Mesendoderm (in vitro differentiated cells): ENCODE measurements around the gene MIA3.

Experiments
- DNase-seq: peaks from one replicate; pipeline ENCODE4 v3.0.0; 2013
- H2AK5ac ChIP-seq: 2 replicates; pipeline ENCODE4 v1.6.1; 2013; ENCODE audit warnings: low read length, inconsistent platforms
- H2BK120ac ChIP-seq: 2 replicates; pipeline ENCODE4 v1.6.1; 2013; ENCODE audit warnings: low read depth, mild to moderate bottlenecking, low read length, moderate library complexity, mixed read lengths
- H2BK15ac ChIP-seq: replicated peaks from 2 replicates; pipeline ENCODE4 v1.6.1; 2013; ENCODE audit warnings: low read depth, mild to moderate bottlenecking, moderate library complexity
- H2BK5ac ChIP-seq: 2 replicates; pipeline ENCODE4 v1.6.1; 2013; ENCODE audit warnings: low read length, inconsistent platforms
- H3K18ac ChIP-seq: 2 replicates; pipeline ENCODE4 v1.6.1; 2013; ENCODE audit warnings: mild to moderate bottlenecking, low read length, mixed read lengths
- H3K23ac ChIP-seq: one replicate; pipeline ENCODE4 v1.6.1; 2013; ENCODE audit warnings: low read length
- H3K27ac ChIP-seq: 2 replicates; pipeline ENCODE4 v1.5.1; 2013; ENCODE audit warnings: low read depth, mild to moderate bottlenecking, inconsistent platforms, low read length, moderate library complexity
- H3K27me3 ChIP-seq: 2 replicates; pipeline ENCODE4 v1.6.1; 2013; ENCODE audit warnings: low read length, control low read depth, mild to moderate bottlenecking, inconsistent platforms; ENCODE audit not compliant: insufficient read depth, poor library complexity
- H3K36me3 ChIP-seq: 2 replicates; pipeline ENCODE4 v1.6.1; 2013; ENCODE audit warnings: low read length, inconsistent platforms; ENCODE audit not compliant: control insufficient read depth, insufficient read depth
- H3K4ac ChIP-seq: one replicate; pipeline ENCODE4 v1.6.1; 2013; ENCODE audit warnings: low read depth, mild to moderate bottlenecking, low read length, moderate library complexity
- H3K4me1 ChIP-seq: 2 replicates; pipeline ENCODE4 v1.6.1; 2013; ENCODE audit warnings: low read depth, low read length, inconsistent platforms; ENCODE audit not compliant: control insufficient read depth
- H3K4me2 ChIP-seq: 2 replicates; pipeline ENCODE4 v1.6.1; 2013; ENCODE audit warnings: low read length
- H3K4me3 ChIP-seq: 2 replicates; pipeline ENCODE4 v1.5.1; 2013; ENCODE audit warnings: mild to moderate bottlenecking, low read length
- H3K56ac ChIP-seq: one replicate; pipeline ENCODE4 v1.6.1; 2013; ENCODE audit warnings: low read length
- H3K79me1 ChIP-seq: 2 replicates; pipeline ENCODE4 v1.6.1; 2013; ENCODE audit warnings: low read length, inconsistent platforms
- H3K79me2 ChIP-seq: 2 replicates; pipeline ENCODE4 v1.6.1; 2013; ENCODE audit warnings: mild to moderate bottlenecking, low read length; ENCODE audit not compliant: control insufficient read depth, insufficient read depth
- H3K9ac ChIP-seq: 2 replicates; pipeline ENCODE4 v1.6.1; 2013; ENCODE audit warnings: low read length, inconsistent platforms
- H4K5ac ChIP-seq: one replicate; pipeline ENCODE4 v1.6.1; 2013; ENCODE audit warnings: low read length
- H4K8ac ChIP-seq: one replicate; pipeline ENCODE4 v1.6.1; 2013; ENCODE audit warnings: low read depth, mild to moderate bottlenecking, control low read depth, low read length, moderate library complexity
- WGBS: extraction: QIAGEN DNeasy Blood & Tissue Kit; methylation state at CpG from one replicate; pipeline ENCODE4 v1.1.7; 2013; ENCODE audit warnings: low lambda C conversion rate, missing lambda C conversion rate; ENCODE audit not compliant: insufficient coverage; ENCODE audit errors: extremely low coverage; 5-methylcytosine and 5-hydroxymethylcytosine counted together

Gene MIA3

GRCh38 chr1:222697203-222697602 is 79.3 kb downstream of the MIA3 start:
- H3K79me2 ChIP-seq: no peaks in the 10 kb centered on the region
- H3K4me1 ChIP-seq: no peaks in the 10 kb centered on the region
- no peak overlapping the region for H2AK5ac ChIP-seq
- H3K79me1 ChIP-seq: no peaks in the 10 kb centered on the region
- no peak overlapping the region for H2BK15ac ChIP-seq
- H3K27me3 ChIP-seq: no peaks in the 10 kb centered on the region
- no peak overlapping the region for H3K4ac ChIP-seq
- WGBS: no CpG with 5 or more reads among the region's 2 CpGs
- no peak overlapping the region for H2BK5ac ChIP-seq
- H3K56ac ChIP-seq: no peak overlapping the region
- H4K8ac ChIP-seq: no peak overlapping the region
- no peak for DNase-seq
- H4K5ac ChIP-seq: no peak overlapping the region
- no peak overlapping the region for H3K18ac ChIP-seq
- H3K4me2 ChIP-seq: no peak overlapping the region
- H3K23ac ChIP-seq: no peak overlapping the region
- H3K27ac ChIP-seq: no peak overlapping the region
- H3K36me3 ChIP-seq: no peaks in the 10 kb centered on the region
- no peak overlapping the region for H3K9ac ChIP-seq
- H3K4me3 ChIP-seq: no peak overlapping the region
- H2BK120ac ChIP-seq: no peak overlapping the region

DNA sequence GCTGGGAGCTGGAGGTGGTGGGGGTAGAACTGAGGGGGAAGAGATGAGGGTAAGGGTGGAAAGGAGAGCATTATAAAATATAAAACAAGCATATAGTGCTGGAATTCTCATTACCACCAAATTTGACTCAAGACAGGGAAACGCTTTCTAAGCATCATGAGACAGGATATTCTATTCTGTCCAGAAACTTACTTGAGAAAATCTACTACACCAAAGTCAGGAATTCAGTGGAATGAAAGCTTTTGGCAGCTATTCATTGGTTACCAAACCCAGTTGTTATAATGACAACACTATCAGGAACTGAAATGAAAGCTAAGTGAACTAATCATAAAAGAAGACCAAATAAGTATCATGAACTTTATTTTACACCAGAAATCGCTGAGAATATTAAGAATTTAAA is 79.9 kb downstream of the MIA3 start:
- no peaks in the 10 kb centered on the region for H3K36me3 ChIP-seq
- H3K79me1 ChIP-seq: no peaks in the 10 kb centered on the region
- no peak overlapping the region for H2BK5ac ChIP-seq
- no peak overlapping the region for H3K9ac ChIP-seq
- H3K23ac ChIP-seq: no peak overlapping the region
- no peak overlapping the region for H3K27ac ChIP-seq
- no peak overlapping the region for H3K56ac ChIP-seq
- no peak overlapping the region for H2BK120ac ChIP-seq
- no peaks in the 10 kb centered on the region for H3K79me2 ChIP-seq
- no peaks in the 10 kb centered on the region for H3K27me3 ChIP-seq
- H4K5ac ChIP-seq: no peak overlapping the region
- no peaks in the 10 kb centered on the region for H3K4me1 ChIP-seq
- no peak overlapping the region for H3K4ac ChIP-seq
- no CpG with 5 or more reads among the region's 2 CpGs for WGBS
- no peak overlapping the region for H3K4me3 ChIP-seq
- no peak for DNase-seq
- H3K18ac ChIP-seq: no peak overlapping the region
- H2BK15ac ChIP-seq: no peak overlapping the region
- H2AK5ac ChIP-seq: no peak overlapping the region
- H4K8ac ChIP-seq: no peak overlapping the region
- H3K4me2 ChIP-seq: no peak overlapping the region

- no peak overlapping the region for H3K4me3 ChIP-seq
- no peak overlapping the region for H3K27ac ChIP-seq
- no peaks in the 10 kb centered on the region for H3K79me1 ChIP-seq
- no peak overlapping the region for H4K5ac ChIP-seq
- peaks cover 16% of the 10 kb centered on the region for H3K79me2 ChIP-seq
- H2AK5ac ChIP-seq: no peak overlapping the region
- H3K4ac ChIP-seq: no peak overlapping the region
- no peak overlapping the region for H4K8ac ChIP-seq
- WGBS: no CpG with 5 or more reads among the region's 4 CpGs
- H3K27me3 ChIP-seq: no peaks in the 10 kb centered on the region
- no peaks in the 10 kb centered on the region for H3K36me3 ChIP-seq
- H2BK120ac ChIP-seq: no peak overlapping the region
- no peak overlapping the region for H3K56ac ChIP-seq
- no peak overlapping the region for H3K23ac ChIP-seq
- no peak overlapping the region for H2BK5ac ChIP-seq
- no peak overlapping the region for H3K18ac ChIP-seq
- DNase-seq: peak; percentile 18
- no peak overlapping the region for H3K9ac ChIP-seq
- no peaks in the 10 kb centered on the region for H3K4me1 ChIP-seq
- no peak overlapping the region for H2BK15ac ChIP-seq
- H3K4me2 ChIP-seq: no peak overlapping the region
These were observed 84.3 kb downstream of the MIA3 start for GRCh38 chr1:222702210-222702609.

DNA sequence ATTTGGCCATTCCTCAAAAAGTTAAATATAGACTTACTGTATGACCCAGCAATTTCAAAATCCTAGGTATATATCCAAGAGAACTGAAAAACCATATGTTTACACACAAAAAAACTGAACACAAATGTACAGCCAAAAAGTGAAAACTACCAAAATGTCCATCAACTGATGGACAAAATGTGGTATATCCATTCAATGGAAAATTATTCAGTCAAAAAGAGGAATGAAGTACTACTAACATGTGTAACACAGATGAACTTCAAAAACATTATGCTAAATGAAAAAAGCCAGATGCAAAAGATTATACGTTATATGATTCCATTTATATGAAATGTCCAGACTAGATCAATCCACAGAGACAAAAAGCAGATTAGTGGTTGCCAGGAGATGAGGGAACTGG is 86.4 kb downstream of the MIA3 start:
- Histone ChIP-seq H3K79me2 (peaks cover 29% of the 10 kb centered on the region), H3K23ac (no peak overlapping the region), H3K27me3 (no peaks in the 10 kb centered on the region), H3K4me2 (no peak overlapping the region), H2BK5ac (no peak overlapping the region), H3K4ac (no peak overlapping the region), H3K18ac (no peak overlapping the region), H3K4me1 (no peaks in the 10 kb centered on the region), H2BK120ac (no peak overlapping the region), H2AK5ac (no peak overlapping the region), H3K36me3 (no peaks in the 10 kb centered on the region), H4K5ac (no peak overlapping the region), H3K4me3 (no peak overlapping the region), H3K9ac (no peak overlapping the region), H4K8ac (no peak overlapping the region), H3K56ac (no peak overlapping the region), H3K79me1 (no peaks in the 10 kb centered on the region), H3K27ac (no peak overlapping the region), H2BK15ac (no peak overlapping the region)
- WGBS: no CpG with 5 or more reads among the region's 1 CpG
- no peak for DNase-seq

GRCh38 chr1:222706815-222707214 is 88.9 kb downstream of the MIA3 start:
- H3K4ac ChIP-seq: no peak overlapping the region
- H4K8ac ChIP-seq: no peak overlapping the region
- H3K4me2 ChIP-seq: no peak overlapping the region
- no peak overlapping the region for H2BK15ac ChIP-seq
- H3K4me3 ChIP-seq: no peak overlapping the region
- no peak overlapping the region for H4K5ac ChIP-seq
- H3K79me1 ChIP-seq: peaks cover 4% of the 10 kb centered on the region
- no CpG with 5 or more reads among the region's 4 CpGs for WGBS
- H2BK120ac ChIP-seq: no peak overlapping the region
- H3K4me1 ChIP-seq: peaks cover 1% of the 10 kb centered on the region
- peaks cover 51% of the 10 kb centered on the region for H3K79me2 ChIP-seq
- no peak for DNase-seq
- H2AK5ac ChIP-seq: no peak overlapping the region
- H3K56ac ChIP-seq: no peak overlapping the region
- no peak overlapping the region for H3K27ac ChIP-seq
- H3K18ac ChIP-seq: no peak overlapping the region
- H3K9ac ChIP-seq: no peak overlapping the region
- no peak overlapping the region for H2BK5ac ChIP-seq
- H3K36me3 ChIP-seq: no peaks in the 10 kb centered on the region
- no peak overlapping the region for H3K23ac ChIP-seq
- H3K27me3 ChIP-seq: no peaks in the 10 kb centered on the region

- H3K4me2 ChIP-seq: no peak overlapping the region
- WGBS: no CpG with 5 or more reads among the region's 5 CpGs
- H3K4me1 ChIP-seq: peaks cover 1% of the 10 kb centered on the region
- peaks cover 4% of the 10 kb centered on the region for H3K79me1 ChIP-seq
- DNase-seq: no peak
- H2BK5ac ChIP-seq: no peak overlapping the region
- no peak overlapping the region for H4K5ac ChIP-seq
- H3K36me3 ChIP-seq: no peaks in the 10 kb centered on the region
- H3K27me3 ChIP-seq: no peaks in the 10 kb centered on the region
- no peak overlapping the region for H3K27ac ChIP-seq
- no peak overlapping the region for H3K4me3 ChIP-seq
- no peak overlapping the region for H3K23ac ChIP-seq
- H2AK5ac ChIP-seq: no peak overlapping the region
- H3K4ac ChIP-seq: no peak overlapping the region
- no peak overlapping the region for H3K18ac ChIP-seq
- H2BK15ac ChIP-seq: no peak overlapping the region
- H3K79me2 ChIP-seq: peaks cover 49% of the 10 kb centered on the region
- no peak overlapping the region for H4K8ac ChIP-seq
- no peak overlapping the region for H2BK120ac ChIP-seq
- H3K9ac ChIP-seq: no peak overlapping the region
- H3K56ac ChIP-seq: no peak overlapping the region
These were observed 91.8 kb downstream of the MIA3 start for GRCh38 chr1:222709700-222710153.
